Thyroid gland (tissue), 4 donors: Measurements from ENCODE around the gene SGCD.

ENCODE experiments used
- CTCF ChIP-seq, 6 experiments: fragments of 200-600 bp in 3 of 6; fragments of 450-650 bp in 3 of 6; sonication (generic) in 3 of 6; IDR thresholded peaks; one replicate each; pipeline ENCODE4 v1.5.1; 2016 to 2019; ENCODE audit warnings: antibody characterized with exemption in 6 of 6, mild to moderate bottlenecking in 2 of 6, inconsistent platforms in 1 of 6, moderate library complexity in 1 of 6
- POLR2A ChIP-seq, 2 donors: fragments of 450-650 bp; IDR thresholded peaks; one replicate each; pipeline ENCODE4 v1.6.1; 2017; ENCODE audit warnings: antibody characterized with exemption in 2 of 2, mild to moderate bottlenecking in 2 of 2, moderate library complexity in 1 of 2

GRCh38 chr5:156802501-156802900, 475.5 kb downstream of the SGCD start:
- TF ChIP-seq CTCF (IDR thresholded peaks at IDR 0.05) = no peak
- TF ChIP-seq POLR2A (IDR thresholded peaks at IDR 0.05) = no peak
